ENCODE results near the gene RBM5.
"Not testable (repeated sequence)": the region's sequence is repeated elsewhere in the genome, so short reads cannot be mapped to it uniquely, and the experiment has no call there.

RBM5 gene

DNA sequence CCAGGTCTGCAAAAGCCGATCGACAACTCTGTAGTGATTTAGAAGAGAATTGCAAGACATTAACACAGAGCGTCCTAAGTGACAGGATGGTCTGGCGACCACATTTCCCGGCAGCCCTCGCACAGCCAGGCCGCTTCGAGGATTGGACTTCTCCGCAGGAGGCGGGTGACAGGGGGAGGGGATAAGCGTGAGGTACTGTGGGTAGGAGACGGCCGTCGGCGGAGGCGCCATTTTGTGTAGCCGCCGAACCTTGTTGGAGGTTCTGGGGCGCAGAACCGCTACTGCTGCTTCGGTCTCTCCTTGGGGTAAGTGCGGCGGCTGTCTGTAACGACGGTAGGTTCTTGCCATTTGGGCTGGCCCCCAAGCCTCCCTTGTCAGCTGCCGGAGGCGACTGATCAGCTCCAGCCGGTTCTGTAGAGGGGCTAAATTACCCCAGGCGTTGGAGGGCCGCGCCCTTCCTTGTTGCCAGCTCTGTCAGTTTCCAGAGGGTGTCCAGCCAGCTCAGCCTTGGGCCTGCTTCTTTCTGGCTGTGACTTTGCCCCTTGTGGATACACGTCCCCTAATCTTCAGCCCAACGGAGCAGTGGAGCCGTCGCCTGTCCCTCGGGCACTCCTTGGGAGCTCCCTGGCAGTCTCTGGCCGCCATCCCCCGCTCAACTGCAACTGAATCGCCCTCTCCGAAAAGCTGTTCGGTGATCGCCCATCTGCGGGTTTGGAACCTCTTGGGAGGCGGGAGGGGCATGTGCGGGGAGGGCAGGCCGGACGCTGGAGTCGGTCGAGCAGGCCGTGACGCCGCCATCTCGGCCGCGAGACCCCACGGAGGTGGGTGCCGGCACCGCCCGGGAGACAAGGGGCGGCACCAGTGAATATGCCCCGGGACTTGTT, at the start of gene RBM5:
Gene RBM5, plus strand, starts transcription at position 195 of the 884 bp plus-strand sequence. CDS start 1,516 bp downstream, outside the sequence.
- peak; percentile 89 for DNase-seq (ENCODE audit: low read depth)

DNA sequence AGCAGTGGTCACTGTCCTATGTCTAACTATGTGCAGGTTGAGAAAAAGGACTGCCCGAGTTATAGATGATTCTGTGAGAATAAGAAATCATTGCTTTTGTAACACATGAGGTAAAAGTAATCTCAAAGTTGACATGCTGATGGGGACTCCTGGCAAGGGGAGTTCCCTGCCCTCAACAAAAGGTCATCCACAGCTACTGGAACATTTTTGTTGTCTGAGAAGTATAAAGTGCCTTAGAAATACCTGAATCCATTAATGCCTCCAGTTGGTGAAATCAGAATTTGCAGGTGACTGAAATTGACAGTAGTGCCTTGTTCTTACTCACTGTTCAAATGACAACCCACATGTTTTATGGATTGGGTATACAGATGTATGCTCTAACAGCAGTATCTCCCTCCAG, 43.7 kb upstream of the RBM5 start:
- DNase-seq (ENCODE audit: low read depth), result no peak

DNA sequence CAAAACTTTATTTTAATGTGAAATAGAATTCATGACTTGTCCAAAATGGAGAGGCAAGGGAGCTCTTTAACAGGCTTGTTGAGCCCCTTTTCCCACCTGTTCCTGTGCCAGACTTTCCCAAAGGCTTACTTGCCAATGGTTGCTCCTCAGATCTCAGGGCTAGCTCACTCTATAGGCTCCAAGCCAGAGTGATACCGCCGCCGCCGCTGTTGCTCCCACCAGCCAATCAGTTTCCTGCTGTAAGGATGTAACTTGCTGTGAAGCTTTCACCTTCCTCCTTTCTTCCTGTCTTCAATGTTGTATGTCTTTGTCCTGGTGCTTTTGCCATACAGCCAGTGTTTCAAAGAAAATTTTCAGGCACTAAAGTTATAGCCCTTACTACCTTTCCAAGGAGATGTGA, 41.3 kb upstream of the RBM5 start:
- DNase-seq (ENCODE audit: low read depth), result no peak

DNA sequence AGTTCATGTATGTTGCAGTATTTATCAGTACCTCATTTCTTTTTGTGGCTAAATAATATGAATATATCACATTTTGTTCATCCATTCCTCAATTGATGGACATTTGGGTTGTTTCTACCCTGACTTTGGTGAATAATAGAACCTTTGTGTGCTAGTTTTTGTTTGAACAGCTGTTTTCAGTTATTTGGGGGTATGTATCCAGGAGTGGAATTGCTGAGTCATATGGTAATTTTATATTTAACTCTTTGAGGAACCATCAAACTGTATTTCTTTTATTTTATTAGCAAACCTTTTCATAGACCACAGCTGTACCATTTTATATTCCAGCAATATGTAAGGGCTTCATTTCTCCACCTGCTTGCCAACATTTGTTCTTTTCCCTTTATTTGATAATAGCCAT, 38.4 kb upstream of the RBM5 start:
- DNase-seq (ENCODE audit: low read depth), result no peak

DNA sequence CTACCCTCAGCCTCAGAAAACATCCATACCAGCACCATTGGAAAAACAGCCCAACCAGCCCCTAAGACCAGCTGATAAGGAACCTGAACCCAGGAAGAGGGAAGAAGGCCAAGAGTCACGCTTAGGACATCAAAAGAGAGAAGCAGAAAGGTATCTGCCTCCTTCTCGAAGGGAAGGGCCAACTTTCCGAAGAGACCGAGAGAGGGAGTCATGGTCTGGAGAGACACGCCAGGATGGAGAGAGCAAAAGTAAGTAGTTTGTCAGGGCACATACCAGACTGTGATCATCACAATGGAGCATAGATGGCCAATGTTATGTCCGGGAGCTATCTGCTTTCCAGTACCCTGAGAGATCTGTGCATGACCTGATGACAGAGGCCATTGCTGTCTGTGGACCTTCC, 31.0 kb upstream of the RBM5 start:
- DNase-seq (ENCODE audit: low read depth), result no peak

DNA sequence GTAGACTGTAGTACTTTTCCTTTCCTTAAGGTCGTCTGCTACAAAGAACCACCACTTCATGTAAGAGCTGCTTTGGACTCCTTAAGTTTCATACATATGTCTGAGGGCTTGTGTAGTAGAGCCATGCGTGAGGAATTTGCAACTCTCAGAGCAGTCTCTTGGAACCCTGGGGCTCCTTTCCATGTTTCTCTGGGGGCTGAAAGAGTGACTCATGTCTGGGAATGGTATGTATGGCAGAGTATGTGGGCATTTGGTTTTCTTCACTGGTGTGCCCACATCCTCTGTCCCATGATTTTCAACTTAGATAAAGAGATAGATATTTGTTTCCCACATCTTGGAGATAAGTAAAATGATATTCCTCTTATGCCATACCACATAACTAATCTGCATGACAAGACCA, 20.6 kb upstream of the RBM5 start:
- DNase-seq (ENCODE audit: low read depth), result no peak

DNA sequence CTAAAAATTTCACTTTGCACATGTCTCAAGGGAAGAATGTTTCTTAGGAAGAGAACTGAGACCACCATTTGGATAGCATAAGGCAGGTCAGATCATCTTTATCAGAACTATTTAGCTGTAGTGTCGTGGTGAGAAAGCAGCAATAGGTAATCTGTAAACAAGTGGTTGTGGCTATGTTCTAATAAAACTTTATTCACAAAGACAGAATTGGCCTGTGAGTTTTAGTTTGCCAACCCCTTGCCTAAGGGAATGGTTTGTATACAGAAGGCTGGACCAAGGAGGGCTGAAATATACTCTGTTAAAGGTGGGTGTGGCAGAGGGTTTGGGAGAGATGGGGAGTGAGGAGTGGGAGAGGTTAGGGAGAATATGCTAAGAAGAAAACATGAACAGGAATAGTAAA, 10.6 kb upstream of the RBM5 start:
- DNase-seq (ENCODE audit: low read depth), result no peak

DNA sequence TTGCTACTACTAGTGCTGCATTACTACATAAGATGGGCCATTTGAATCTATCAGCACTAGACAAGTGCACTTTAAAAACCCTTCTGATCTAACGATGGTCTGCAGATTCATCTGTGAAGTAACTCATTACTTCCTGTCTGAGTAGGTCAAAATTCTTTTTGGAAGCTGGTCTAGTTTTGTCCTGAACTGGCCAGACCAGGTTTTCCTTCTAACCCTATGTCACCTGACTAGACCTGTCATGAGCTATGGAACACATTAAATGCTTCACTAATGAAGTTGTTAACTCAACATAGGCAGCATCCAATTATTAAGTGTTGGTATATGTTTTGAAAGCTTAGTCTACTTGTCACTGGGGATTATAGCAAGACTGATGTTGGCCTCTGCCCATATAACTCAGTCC, 10.1 kb upstream of the RBM5 start:
- DNase-seq (ENCODE audit: low read depth), result no peak

DNA sequence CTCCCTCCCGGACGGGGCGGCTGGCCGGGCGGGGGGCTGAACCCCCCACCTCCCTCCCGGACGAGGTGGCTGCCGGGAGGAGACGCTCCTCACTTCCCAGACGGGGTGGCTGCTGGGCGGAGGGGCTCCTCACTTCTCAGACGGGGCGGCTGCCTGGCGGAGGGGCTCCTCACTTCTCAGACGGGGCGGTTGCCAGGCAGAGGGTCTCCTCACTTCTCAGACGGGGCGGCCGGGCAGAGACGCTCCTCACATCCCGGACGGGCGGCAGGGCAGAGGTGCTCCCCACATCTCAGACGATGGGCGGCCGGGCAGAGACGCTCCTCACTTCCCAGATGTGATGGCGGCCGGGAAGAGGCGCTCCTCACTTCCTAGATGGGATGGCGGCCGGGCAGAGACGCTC, 3.8 kb upstream of the RBM5 start:
- not testable (repeated sequence) for DNase-seq (ENCODE audit: low read depth)

DNA sequence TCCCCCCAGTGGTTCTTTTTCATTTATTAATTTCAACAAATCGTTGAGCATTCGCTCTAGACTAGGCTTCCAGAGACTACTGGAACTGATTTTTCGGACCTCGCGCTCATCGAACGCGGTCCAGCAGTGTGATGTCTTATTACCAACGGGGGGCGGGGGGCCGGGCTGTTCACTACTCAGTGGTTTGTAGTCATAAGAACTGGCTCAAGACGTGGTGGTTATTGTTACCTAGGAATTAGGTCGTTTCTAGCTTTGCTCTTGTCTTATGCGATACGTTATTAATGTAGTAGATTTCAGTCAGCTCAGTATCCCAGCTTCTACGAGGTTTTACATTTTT, 858 bp downstream of the RBM5 start:
- peak; percentile 8 for DNase-seq (ENCODE audit: low read depth)

DNA sequence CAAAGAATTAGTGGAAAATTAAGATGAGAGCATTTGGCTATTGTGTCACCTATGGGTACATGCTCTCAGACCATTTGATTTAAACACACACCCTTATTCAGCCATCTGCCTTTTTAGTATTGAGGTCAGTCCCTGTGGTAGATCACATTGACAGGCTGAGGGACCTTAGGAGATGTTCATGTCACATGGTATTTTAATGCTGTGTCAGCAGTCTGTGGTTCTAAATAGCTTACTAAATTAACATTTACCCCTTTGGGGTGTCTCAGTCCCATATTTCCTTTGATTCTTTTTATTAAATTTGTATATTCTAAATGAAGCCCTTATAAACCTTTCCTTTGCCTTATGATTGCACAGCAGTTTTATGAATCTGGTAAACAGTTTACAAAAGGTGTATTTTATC, 2.3 kb downstream of the RBM5 start:
- no peak for DNase-seq (ENCODE audit: low read depth)

DNA sequence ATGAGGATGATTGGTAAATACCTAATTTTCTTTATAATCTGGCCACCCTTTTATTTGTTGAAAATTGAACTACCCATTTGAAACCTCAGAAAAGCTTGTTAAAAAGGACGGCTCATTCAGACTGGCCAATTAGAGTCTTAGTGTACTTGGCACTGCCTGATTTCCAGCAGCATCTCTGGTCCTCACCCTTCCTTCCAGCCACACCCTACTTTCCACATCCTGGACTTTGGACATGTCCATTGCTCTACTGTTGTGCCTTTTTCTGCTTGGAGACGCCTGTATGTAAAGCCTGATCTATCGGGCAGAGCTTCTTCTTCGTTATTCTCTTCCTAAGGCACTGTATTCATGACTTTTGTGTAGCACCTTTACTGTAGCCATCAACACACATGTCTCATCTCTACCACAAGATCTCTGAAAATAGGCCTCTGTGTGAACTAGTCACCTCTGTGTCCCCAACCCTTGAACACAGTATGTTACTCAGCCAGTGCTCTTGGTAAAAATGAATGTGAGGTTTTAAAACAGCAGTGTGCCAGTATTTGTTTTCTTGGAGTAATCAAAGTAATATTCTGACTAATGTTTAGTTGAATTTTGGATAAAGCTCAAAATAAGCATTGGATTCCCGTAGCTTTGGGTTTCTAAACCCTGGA, 6.8 kb downstream of the RBM5 start:
- no peak for DNase-seq (ENCODE audit: low read depth)

DNA sequence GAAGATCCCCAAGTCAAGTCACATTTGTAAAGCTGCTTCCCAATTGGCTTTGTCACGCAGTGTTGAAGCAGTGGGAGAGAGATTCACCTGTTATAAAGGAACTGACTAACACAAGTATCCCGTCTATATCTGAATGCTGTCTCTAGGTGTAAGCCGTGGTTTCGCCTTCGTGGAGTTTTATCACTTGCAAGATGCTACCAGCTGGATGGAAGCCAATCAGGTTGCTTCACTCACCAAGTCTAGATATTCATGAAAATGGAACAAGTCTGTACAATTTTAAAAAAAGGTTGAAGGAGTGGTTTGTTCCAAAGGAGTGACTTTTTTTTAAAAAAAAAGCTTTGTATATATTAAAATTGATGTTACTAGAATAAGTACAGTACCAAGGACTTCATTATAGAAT, 11.7 kb downstream of the RBM5 start:
- DNase-seq (ENCODE audit: low read depth), result no peak

DNA sequence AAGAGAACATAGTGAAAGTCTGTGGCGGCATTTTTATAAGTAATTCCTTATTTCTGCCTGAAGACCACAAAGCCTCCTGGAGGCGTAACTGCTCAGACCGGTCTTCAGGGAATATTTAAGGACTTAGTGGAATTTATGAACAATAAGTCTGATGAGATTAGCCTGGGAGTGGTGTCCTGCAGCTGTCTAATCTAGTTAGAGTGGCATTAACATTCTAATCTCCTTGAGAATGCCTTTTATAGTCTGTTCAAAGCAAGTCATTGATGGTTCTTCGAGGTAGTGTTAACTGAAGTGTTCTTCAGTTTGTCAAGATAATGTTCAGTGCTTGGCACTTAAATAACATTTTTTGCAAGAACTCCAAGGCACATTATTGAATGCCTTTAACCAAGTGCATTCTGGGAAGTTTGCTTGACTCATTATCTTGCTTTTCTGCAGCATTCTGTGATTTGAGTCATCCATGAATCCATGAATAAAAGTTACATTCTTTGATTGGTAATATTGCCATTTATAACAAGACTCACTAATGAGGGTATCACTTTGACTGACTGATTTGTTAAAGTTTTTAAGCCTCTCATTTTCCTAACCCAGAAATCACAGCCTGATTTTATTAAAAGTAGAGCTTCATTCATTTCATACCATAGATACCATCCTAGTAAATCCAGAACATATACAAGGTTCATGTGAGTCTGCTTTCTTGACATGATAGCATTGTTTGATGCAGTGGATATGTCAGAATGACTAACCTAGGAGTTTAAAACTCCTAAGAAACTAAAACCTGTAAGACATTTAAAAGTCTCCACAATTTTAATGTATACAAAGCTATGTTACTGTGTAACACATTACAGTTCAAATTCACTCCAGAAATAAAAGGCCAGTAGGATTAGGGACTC, 12.5 kb downstream of the RBM5 start:
- no peak for DNase-seq (ENCODE audit: low read depth)

DNA sequence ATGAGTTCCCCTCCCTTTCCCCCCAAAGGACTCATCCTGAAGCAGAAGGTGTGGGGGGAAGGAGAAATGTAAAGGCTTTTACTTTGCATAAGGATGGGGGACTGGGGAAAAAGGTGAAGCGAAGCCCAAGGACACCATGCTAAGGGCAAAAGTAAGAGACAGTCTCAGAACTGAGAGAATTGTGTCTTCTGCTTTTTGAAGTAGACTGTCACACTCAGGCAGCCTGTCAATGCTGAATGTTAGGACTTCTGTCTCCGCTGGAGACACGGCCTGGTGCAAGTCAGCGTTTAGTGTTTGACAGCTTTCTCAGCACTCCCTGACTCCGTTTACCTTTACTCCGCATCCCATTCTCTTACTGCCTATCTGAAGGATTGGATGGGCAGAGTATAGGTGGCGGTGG, 13.8 kb downstream of the RBM5 start:
- no peak for DNase-seq (ENCODE audit: low read depth)

DNA sequence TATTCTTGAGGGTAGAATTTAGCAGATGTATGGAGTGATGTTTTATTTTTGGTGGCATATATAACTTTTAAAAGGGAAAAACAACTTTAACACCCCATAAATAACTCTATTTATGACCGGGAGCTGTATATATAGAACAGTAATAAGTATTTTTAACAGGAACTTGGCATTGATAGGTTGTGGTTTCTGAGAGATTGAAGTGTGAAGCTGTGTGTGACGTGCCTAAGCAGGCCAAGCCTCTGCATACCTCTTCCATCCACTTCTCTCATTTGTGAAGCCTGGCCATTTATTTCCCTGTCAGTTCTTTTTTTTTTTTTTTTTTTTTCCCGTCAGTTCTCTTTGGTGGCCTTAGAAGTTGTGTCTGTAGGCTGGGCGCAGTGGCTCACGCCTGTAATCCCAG, 23.0 kb downstream of the RBM5 start:
- DNase-seq (ENCODE audit: low read depth), result no peak

DNA sequence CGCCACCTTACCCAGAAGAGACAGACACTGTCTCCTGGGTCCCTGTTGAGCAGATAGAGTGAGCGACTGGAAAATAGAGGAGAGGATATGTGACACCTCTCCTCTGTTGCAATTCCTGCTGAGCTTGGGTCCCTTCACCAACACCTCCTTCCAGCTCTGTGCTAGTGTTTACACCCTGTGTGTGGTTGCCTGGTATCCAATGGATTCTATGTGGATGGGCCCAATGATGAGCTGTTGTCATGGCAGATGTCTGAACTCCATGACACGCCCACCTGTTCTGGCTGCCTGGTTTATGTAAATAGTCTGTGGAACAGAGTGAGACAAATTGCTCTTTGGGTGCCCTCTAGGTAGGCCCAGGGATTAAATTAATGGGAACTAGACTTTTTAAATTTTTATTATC, 23.7 kb downstream of the RBM5 start:
- DNase-seq (ENCODE audit: low read depth), result no peak

DNA sequence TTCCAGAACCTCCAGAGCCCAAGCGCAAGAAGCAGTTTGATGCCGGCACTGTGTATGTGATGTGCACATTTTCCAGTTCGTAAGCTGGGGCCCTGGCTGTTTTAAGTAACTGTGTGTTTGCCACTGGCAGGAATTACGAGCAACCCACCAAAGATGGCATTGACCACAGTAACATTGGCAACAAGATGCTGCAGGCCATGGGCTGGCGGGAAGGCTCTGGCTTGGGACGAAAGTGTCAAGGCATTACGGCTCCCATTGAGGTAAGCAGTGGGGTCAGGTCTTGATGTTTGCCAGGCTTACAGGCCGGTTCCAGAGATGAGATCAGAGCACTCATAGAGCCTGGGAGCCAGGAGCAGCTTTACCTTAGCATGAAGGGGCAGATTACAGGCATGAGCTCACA, 28.4 kb downstream of the RBM5 start:
- no peak for DNase-seq (ENCODE audit: low read depth)

DNA sequence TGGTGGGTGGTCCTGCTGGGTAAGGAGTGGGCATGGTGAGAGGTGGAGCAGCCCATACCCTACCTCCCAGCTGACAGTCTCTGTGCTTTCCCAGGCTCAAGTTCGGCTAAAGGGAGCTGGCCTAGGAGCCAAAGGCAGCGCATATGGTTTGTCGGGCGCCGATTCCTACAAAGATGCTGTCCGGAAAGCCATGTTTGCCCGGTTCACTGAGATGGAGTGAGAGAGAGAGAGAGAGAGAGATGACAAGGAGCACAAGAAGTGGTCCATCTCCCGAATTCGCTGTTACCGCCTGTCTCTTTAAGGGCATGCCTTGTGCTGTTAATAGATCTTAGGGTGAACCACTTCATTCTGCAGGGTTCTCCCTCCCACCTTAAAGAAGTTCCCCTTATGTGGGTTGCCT, 29.5 kb downstream of the RBM5 start:
- no peak for DNase-seq (ENCODE audit: low read depth)

DNA sequence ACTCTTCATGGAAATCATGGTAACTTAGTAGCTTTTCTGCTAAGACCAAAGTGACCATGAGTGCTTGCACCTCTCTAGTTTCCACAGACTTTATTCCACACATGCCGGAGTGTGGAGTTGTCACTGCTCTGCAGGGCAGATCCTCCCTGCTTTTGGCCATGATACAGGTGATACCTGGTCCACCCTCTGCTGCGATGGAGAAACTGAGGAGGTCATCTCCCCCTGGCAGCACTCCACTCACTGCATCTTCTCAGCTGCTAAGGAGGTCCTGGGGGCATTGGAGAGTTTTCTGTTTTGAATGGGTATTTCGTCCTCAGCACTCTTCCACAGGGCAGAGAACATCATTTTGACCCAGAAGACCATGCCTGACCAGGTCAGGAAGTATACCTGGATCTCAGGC, 31.1 kb downstream of the RBM5 start:
- no peak for DNase-seq (ENCODE audit: low read depth)

DNA sequence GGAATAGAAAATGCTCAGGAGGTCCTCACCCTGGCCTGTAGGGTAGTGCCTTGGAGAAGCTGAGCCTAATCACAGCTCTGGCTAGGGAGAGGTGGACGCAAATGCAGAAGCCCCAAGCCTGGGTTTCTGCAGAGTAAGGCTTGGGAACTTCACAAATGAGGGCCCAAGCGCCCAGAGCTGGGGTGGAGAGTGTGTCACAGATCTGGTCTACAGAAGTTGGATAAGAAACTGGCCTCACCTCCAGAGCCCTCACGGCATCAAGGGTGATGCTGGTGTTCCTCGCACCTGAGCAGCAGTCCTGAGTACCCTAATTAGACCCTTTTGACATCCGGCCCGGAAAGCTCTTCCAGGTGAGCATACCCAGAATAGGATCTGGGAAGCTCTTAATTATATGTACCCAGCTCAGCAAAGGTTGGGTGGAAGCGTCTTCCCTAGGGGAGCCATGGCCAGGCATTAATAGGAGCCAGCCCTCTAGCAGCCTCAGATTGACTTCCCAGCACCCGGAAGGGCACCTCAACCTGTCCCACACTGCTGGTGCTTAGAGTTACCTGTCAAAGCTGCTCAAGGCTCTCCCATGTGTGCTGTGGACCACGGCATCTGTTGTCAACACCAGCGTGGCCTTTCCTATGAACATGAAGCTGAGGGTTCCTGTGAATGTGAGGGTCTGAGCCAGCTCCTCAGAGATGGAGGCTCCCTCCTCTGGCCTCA, 31.8 kb downstream of the RBM5 start:
- DNase-seq (ENCODE audit: low read depth), result no peak
